ENCODE measurements around the gene BLVRB. TPM values are rescaled to one million over a fixed set of nuclear protein-coding genes. Genes with fewer than 3 reads are reported as not detected.

BLVRB gene
- total RNA-seq, 1 donor from 2014 or later, result 3.1 TPM

DNA sequence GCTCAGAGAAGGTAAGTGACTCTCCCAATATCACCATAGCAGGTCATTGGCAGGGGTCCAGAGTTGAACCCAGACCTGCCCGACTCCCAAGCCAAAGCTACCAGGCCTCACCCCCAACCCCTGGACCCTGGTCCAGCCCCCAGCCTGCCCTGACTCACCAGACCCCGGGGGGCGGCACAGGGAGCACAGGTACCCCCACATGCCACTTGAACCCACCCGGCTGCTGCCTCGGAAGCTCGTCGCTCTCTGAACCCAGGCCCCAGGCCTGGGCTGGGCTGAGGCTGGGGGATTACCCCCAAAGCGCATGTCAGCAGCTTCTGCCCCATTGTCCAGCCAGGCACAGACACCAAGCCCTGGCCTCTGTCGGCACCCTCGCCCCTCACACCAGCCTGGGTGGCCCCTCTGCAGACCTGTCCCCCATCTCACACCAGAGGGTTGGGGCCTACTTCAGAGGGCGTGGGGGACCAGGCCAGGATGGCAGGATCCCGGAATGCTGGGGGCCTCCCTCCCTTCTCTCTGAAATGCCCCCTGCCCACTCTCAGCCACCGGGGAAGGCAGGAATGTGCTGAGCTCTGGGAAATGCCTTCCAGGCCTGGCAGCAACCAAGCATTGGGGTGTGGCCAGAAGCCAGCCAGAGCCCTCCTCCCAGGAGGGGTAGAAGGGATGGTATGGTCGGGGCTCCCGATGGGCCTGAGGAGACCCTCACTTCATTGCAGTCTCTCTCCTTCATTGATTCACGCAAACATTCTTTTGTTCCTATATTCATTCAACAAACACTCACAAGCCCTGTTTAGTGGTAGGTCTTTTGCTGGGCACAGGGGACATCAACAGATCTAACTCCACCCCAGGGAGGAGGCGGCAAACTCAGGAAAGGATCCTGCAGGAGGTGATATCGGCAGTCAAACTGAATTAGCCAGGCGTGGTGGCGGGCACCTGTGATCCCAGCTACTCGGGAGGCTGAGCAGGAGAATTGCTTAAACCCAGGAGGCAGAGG is 50.7 kb downstream of the BLVRB start:
- TF ChIP-seq, protein P1, sequence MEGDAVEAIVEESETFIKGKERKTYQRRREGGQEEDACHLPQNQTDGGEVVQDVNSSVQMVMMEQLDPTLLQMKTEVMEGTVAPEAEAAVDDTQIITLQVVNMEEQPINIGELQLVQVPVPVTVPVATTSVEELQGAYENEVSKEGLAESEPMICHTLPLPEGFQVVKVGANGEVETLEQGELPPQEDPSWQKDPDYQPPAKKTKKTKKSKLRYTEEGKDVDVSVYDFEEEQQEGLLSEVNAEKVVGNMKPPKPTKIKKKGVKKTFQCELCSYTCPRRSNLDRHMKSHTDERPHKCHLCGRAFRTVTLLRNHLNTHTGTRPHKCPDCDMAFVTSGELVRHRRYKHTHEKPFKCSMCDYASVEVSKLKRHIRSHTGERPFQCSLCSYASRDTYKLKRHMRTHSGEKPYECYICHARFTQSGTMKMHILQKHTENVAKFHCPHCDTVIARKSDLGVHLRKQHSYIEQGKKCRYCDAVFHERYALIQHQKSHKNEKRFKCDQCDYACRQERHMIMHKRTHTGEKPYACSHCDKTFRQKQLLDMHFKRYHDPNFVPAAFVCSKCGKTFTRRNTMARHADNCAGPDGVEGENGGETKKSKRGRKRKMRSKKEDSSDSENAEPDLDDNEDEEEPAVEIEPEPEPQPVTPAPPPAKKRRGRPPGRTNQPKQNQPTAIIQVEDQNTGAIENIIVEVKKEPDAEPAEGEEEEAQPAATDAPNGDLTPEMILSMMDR (conservative IDR thresholded peaks at IDR 0.05), result no peak
- Mint-ChIP-seq H3K27ac (ENCODE audit: unreplicated experiment) (peak overlapping the region; percentile 78), H3K4me3 (no peak overlapping the region), H3K9me3 (no peaks in the 10 kb centered on the region), H3K36me3 (ENCODE audit: low read depth) (no peaks in the 10 kb centered on the region), H3K27me3 (ENCODE audit: low read depth) (no peaks in the 10 kb centered on the region), H3K4me1 (peaks cover 20% of the 10 kb centered on the region)
- DNase-seq (ENCODE audit: low read depth, low spot score), result no peak

DNA sequence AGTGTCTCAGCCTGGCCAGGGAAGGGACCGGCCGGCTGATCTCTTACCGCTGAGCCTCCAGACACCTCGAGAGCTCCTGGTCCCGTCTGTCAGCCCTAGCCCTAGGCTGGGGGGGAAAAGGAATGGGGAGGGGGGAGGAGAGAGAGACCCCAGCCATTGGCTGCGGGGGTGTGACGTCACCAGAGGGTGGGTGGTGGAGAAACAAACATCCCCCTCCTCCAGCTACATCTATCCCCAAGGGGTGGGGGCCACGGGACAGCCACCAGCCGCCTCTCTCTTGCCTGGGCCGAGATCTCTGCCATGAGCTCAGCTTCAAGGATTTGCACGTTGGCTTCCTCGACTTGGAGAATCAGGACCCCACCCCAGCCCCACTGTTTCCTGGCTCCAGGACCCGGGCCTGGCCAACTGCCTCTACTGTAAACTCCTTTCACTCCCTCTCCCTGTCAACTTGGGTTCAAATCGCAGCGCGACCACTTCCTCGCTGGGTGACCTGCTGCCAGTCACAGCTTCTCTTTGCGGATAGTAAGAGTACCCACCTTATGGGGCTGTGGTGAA is 52.2 kb downstream of the BLVRB start, which contains the start of gene PRX:
PRX (minus strand) TSS at position 88 of the 555 bp plus-strand sequence. CDS start 5,446 bp downstream, outside the sequence.
- Mint-ChIP-seq H3K27me3 (ENCODE audit: low read depth) (no peaks in the 10 kb centered on the region), H3K36me3 (ENCODE audit: low read depth) (no peaks in the 10 kb centered on the region), H3K9me3 (no peaks in the 10 kb centered on the region), H3K4me1 (peaks cover 16% of the 10 kb centered on the region), H3K27ac (ENCODE audit: unreplicated experiment) (no peak within 1 kb of the TSS), H3K4me3 (peak within 1 kb of the TSS; percentile 2)
- TF ChIP-seq, protein P1 (conservative IDR thresholded peaks at IDR 0.05), result no peak
- DNase-seq (ENCODE audit: low read depth, low spot score), result no peak

DNA sequence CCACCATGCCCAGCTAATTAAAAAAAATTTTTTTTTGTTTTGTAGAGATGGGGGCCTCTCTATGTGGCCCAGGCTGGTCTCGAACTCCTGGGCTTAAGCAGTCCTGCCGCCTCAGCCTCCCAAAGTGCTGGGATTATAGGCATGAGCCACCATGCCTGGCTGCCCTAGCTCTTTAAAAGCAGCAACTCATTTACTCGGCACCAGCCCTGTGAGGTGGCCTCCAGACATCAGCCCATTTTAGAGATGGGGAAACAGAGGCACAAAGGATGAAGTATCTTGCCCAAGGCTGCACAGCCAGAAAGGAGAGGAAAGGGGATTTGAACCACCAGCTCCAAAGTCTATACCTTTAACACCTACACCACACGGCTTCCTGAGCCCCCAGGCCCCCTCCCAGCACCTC is 52.7 kb downstream of the BLVRB start:
- Mint-ChIP-seq H3K9me3 (no peaks in the 10 kb centered on the region), H3K36me3 (ENCODE audit: low read depth) (no peaks in the 10 kb centered on the region), H3K4me1 (peaks cover 16% of the 10 kb centered on the region), H3K4me3 (no peak overlapping the region), H3K27me3 (ENCODE audit: low read depth) (no peaks in the 10 kb centered on the region), H3K27ac (ENCODE audit: unreplicated experiment) (no peak overlapping the region)
- DNase-seq (ENCODE audit: low read depth, low spot score), result no peak
- TF ChIP-seq, protein P1 (conservative IDR thresholded peaks at IDR 0.05), result no peak

DNA sequence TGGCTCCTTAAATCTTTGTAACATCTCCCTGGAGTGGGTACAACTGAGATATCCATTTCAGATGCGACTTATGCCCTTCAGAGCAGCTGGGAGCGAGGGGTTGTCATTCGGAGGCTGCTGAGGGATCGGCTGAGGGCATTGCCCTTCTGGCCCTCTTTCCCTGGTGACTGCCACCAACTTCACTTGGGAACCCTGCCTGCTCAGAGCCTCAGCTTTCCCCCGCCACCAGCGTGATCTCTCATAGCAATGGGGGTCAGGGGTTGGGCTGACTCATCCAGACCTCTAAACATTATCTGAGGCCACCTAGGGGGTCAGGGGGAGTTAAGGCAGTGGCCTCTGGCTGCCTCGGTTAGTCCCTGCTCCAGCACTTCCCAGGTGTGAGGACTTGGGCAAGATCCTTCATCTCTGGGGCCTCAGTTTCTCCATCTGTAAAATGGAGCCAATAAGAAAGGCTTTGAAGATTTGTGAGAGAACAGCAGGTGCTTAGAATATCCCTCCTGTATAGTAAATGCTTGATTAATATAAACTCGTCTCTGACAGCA is 53.5 kb downstream of the BLVRB start:
- no peak for DNase-seq (ENCODE audit: low read depth, low spot score)
- no peak overlapping the region for H3K27ac Mint-ChIP-seq (ENCODE audit: unreplicated experiment)
- no peaks in the 10 kb centered on the region for H3K36me3 Mint-ChIP-seq (ENCODE audit: low read depth)
- H3K4me3 Mint-ChIP-seq, result no peak overlapping the region
- TF ChIP-seq, protein P1 (conservative IDR thresholded peaks at IDR 0.05), result no peak
- H3K4me1 Mint-ChIP-seq, result peaks cover 14% of the 10 kb centered on the region
- H3K9me3 Mint-ChIP-seq, result no peaks in the 10 kb centered on the region
- H3K27me3 Mint-ChIP-seq (ENCODE audit: low read depth), result no peaks in the 10 kb centered on the region

DNA sequence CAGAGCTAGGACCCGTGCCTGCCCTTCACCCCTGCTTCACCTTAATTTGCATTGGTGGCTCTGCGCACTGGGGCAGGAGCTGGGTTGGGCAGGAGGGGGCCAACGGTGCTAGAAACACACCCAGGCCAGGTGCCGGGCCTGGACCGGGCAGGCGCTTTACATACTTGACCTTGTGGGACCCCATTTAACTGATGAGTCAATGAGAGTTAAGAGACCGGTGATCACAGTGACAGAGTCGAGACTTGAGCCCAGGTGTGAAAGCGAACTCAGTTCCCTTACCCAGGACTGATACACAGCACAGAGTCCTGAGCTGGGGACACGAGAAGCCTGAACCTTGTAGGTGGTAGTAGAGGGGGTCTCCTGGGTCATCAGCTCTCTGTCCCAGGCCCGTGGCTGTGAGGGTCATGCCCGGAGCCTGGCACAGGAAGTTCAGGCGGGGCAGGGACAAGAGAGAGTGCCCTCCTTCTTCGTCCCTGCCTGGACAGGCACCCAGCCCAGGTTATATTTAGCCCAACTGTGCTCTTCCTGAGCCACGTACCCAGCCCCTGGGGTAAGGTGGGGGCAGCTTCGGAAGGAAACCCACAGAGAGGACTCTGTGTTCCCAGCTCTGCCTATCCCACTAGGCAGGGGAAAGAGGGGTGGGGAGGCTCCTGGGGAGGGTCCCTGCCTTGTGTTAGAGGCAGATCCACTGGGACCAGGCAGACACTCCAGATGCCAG is 54.3 kb downstream of the BLVRB start:
- DNase-seq (ENCODE audit: low read depth, low spot score), result no peak
- peaks cover 11% of the 10 kb centered on the region for H3K4me1 Mint-ChIP-seq
- H3K9me3 Mint-ChIP-seq, result no peaks in the 10 kb centered on the region
- TF ChIP-seq, protein P1 (conservative IDR thresholded peaks at IDR 0.05), result no peak
- H3K36me3 Mint-ChIP-seq (ENCODE audit: low read depth), result no peaks in the 10 kb centered on the region
- peak overlapping the region; percentile 92 for H3K27ac Mint-ChIP-seq (ENCODE audit: unreplicated experiment)
- H3K27me3 Mint-ChIP-seq (ENCODE audit: low read depth), result no peaks in the 10 kb centered on the region
- no peak overlapping the region for H3K4me3 Mint-ChIP-seq

Data from neural crest cell (in vitro differentiated cells).